ENCODE results near the gene TRPM1. TPM values are rescaled to one million over a fixed set of nuclear protein-coding genes. Genes with fewer than 3 reads are reported as not detected.

The TRPM1 gene
- total RNA-seq, 6 donors from 2014 or later = not detected

GRCh38 chr15:31062911-31063310, 38.6 kb downstream of the TRPM1 start:
- DNase-seq = no peak
- ATAC-seq (ENCODE audit: low FRiP score in 2 of 2) = no peak
- Histone ChIP-seq H3K4me1 (no peaks in the 10 kb centered on the region), H3K27ac (no peak overlapping the region), H3K9me3 (no peaks in the 10 kb centered on the region), H3K27me3 (no peaks in the 10 kb centered on the region), H3K4me3 (no peak overlapping the region), H3K36me3 (no peaks in the 10 kb centered on the region)
- WGBS, 2 donors = 83 to 84% methylated on average over 17 of the region's 17 CpGs
- TF ChIP-seq EP300 (IDR thresholded peaks at IDR 0.05) = no peak
- TF ChIP-seq POLR2AphosphoS5 (IDR thresholded peaks at IDR 0.05) = no peak
- TF ChIP-seq CTCF (IDR thresholded peaks at IDR 0.05) = no peak
- no peak for TF ChIP-seq POLR2A (IDR thresholded peaks at IDR 0.05)

- H3K9me3 ChIP-seq = no peaks in the 10 kb centered on the region
- DNase-seq (no peak), ATAC-seq (ENCODE audit: low FRiP score in 2 of 2) (no peak)
- no peaks in the 10 kb centered on the region for H3K4me1 ChIP-seq
- H3K27ac ChIP-seq = no peak overlapping the region
- no peaks in the 10 kb centered on the region for H3K36me3 ChIP-seq
- TF ChIP-seq POLR2AphosphoS5 (IDR thresholded peaks at IDR 0.05) (no peak), EP300 (IDR thresholded peaks at IDR 0.05) (no peak), CTCF (IDR thresholded peaks at IDR 0.05) (no peak), POLR2A (IDR thresholded peaks at IDR 0.05) (no peak)
- 67 to 76% methylated on average over 4 of the region's 4 CpGs for WGBS, 2 donors
- no peak overlapping the region for H3K4me3 ChIP-seq
- H3K27me3 ChIP-seq = no peaks in the 10 kb centered on the region
These were observed 39.1 kb downstream of the TRPM1 start for GRCh38 chr15:31062310-31062847.

GRCh38 chr15:31060429-31061140, 40.9 kb downstream of the TRPM1 start:
- ATAC-seq (ENCODE audit: low FRiP score in 2 of 2) (no peak), DNase-seq (no peak)
- TF ChIP-seq EP300 (IDR thresholded peaks at IDR 0.05) (no peak), POLR2A (IDR thresholded peaks at IDR 0.05) (no peak), POLR2AphosphoS5 (IDR thresholded peaks at IDR 0.05) (no peak), CTCF (IDR thresholded peaks at IDR 0.05) (no peak)
- Histone ChIP-seq H3K27ac (no peak overlapping the region), H3K4me3 (no peak overlapping the region), H3K9me3 (no peaks in the 10 kb centered on the region), H3K4me1 (no peaks in the 10 kb centered on the region), H3K27me3 (no peaks in the 10 kb centered on the region), H3K36me3 (no peaks in the 10 kb centered on the region)
- 81 to 85% methylated on average over 9 to 15 of the region's 15 CpGs for WGBS, 2 donors

DNA sequence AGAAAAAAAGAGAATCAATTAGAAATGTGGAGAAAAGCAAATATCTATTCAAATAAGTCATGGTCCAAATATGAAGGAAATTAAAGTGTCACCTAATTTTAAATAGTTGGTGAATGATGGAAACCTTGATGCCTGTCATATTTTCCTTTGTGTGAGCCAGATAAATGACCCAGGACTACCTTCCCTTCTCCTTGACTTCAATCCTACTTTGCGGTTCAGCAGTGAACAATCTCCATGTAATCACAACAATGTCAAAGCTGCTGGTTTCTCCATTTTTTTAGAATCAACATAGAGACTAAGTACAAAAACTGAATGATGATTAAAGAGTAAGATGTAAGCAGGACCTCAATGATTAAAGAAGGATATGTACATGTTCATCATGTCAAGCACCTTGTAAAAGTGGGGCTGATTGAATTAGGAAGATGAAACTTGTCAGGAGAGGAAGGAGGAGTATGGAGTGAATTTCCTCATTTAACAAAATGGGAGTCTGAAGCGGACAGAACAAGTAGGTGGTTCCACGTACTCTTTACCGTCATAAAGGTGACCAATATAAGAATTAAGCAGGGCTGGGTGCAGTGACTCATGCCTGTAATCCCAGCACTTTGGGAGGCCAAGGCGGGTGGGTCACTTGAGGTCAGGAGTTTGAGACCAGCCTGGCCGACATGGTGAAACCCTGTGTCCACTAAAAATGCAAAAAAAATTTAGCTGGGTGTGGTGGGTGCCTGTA, 43.1 kb downstream of the TRPM1 start:
- Histone ChIP-seq H3K36me3 (no peaks in the 10 kb centered on the region), H3K9me3 (no peaks in the 10 kb centered on the region), H3K27me3 (no peaks in the 10 kb centered on the region), H3K4me1 (no peaks in the 10 kb centered on the region), H3K27ac (no peak overlapping the region), H3K4me3 (no peak overlapping the region)
- 90 to 94% methylated on average over 6 of the region's 6 CpGs for WGBS, 2 donors
- DNase-seq (no peak), ATAC-seq (ENCODE audit: low FRiP score in 2 of 2) (no peak)
- TF ChIP-seq CTCF (IDR thresholded peaks at IDR 0.05) = no peak
- no peak for TF ChIP-seq POLR2AphosphoS5 (IDR thresholded peaks at IDR 0.05)
- TF ChIP-seq POLR2A (IDR thresholded peaks at IDR 0.05) = no peak
- no peak for TF ChIP-seq EP300 (IDR thresholded peaks at IDR 0.05)
